Fibroblast of peridontal ligament (primary cell): ENCODE data around the gene MAP3K15.
"Not testable (repeated sequence)": the region's sequence is repeated elsewhere in the genome, so short reads cannot be mapped to it uniquely, and the experiment has no call there.

Experiments
- DNase-seq: peaks from one replicate; pipeline ENCODE4 v3.0.0-alpha.2; 2010; ENCODE audit errors: extremely low read depth

MAP3K15 gene

DNA sequence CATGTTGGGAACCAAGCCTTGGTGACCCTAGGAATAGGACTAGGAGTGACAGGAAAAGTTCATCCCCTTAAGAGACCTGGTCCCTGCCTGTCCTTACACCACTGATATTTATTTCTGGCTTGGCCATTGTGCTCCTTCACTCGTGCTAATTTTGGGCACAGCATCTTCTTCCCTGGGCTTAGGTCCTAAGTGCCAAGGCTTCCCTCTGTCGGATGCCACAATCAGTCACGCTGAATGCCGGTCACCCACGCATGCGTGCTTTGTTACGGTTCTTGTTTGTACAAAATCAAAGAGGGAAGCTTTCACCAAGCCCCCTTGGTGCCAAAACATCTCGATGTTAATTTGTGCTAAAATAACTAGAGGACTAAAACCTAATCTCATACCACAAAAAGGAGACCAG is 17.4 kb upstream of the MAP3K15 start:
- DNase-seq = no peak

DNA sequence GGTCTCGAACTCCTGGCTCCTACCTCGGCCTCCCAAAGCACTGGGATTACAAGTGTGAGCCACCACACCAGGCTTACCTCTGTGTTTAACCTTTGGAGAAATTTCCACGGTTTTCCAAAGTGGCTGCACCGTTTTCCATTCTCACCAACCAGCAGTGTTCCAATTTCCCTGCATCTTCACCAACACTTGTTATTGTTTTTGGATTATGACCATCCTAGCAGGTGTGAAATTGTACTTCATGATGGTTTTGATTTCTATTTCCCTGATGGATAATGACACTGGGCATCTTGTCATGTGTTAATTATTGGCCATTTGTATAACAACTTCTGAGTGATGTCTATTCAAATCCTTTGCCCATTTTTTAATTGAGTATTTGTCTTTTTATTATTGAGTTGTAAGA is 2.7 kb upstream of the MAP3K15 start:
- DNase-seq = no peak

DNA sequence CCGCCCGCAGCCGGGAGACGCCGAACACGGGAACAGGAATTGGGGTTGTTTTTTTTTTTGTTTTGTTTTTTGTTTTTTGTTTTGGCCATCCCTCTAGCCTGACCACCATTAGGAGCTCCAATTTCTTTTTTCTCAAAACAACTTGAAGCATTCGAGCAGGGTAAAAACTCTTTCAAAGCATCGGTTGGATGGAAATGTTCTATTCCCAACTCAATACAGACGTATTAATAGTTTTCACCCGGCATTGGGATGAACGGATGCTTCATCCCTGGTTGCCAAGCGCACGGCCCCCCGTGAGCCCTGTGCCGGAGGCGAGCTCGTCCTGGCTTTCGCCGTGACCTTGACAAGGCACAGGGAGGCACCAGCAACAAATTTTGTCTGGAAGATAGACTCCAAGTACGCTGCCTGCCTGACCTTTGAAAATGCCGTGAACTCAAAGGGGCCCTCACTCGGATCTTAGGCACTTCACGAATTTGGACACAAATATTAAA is 352 bp upstream of the MAP3K15 start:
- DNase-seq = no peak

DNA sequence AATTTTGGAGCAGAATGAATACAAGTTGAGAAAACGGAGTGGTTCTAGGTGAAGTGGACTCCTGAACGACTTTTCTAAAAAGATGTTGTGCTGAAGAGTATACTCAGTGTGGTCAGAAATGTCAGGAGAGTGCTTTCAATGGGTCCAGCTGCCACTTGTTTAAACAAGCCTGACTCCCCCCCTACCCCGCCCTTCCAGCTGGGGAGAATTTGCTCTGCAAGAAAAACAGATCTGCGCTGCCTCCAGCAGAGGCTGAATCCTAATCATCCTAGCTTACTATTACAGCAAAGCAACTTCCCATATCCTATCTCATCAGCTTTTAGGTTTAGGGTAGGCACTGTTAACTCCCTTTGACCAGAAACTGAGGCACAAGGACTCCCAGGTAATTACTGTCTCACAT is 1.9 kb downstream of the MAP3K15 start:
- DNase-seq = no peak

DNA sequence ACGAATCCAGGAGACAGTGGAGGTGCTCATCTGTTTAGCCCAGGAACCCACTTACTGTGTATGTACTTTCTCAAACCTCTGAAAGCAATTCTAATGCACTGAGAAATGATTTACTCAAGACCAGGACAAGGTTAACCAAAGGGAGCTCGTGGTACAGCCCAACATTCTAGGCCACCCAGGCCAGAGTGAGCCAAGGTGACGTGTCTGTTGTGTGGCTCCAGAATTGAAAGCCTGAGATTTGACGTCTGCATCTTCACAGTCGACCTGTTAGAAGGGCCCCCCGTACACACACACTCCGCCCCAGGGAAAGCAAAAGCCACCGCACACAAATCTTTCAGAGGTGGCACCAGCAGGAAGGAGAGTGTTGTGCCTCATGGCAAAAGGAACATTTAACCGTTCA is 2.3 kb downstream of the MAP3K15 start:
- no peak for DNase-seq

DNA sequence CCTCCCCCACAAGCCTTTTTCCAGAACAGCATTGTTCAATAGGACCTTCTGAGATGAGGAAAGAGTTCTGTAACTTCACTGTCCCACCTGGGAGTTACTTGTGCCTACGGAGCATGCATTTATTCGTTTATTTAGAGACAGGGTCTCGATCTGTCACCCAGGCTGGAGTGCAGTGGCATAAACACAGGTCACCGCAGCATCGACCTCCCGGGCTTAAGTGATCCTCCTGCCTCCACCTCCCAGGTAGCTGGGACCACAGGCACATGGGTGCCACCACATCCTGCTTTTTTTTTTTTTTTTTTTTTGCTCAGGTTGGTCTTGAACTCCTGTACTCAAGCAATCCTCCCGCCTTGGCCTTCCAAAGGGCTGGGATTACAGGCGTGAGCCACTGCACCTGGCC is 2.9 kb downstream of the MAP3K15 start:
- no peak for DNase-seq

DNA sequence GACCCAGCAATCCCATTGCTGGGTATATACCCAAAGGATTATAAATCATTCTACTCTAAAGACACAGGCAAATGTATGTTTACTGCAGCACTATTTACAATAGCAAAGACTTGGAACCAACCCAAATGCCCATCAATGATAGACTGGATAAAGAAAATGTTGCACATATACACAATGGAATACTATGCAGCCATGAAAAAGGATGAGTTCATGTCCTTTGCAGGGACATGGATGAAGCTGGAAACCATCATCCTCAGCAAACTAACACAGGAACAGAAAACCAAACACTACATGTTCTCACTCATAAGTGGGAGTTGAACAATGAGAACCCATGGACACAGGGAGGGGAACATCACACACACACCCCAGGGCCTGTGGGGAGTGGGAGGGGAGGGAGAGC is 3.5 kb downstream of the MAP3K15 start:
- not testable (repeated sequence) for DNase-seq

DNA sequence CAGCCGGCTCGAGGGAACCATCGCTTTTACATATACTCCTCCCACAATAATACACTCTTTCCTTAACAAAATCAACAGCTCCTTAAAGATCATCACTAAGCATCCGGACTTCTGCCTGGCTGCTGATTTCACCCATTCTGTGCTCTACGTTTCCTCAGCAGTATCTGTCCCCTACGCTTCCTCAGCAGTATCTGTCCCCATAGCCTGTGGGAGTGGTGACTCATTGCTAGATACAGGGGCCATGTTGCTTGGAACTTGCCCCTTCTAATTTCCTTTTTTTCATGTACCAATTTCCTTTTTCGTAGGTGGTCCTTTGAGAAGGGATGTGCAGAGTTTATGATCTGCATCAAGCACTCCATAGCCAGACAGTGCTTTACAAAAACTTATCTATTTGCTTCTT is 18.6 kb downstream of the MAP3K15 start:
- DNase-seq = no peak

DNA sequence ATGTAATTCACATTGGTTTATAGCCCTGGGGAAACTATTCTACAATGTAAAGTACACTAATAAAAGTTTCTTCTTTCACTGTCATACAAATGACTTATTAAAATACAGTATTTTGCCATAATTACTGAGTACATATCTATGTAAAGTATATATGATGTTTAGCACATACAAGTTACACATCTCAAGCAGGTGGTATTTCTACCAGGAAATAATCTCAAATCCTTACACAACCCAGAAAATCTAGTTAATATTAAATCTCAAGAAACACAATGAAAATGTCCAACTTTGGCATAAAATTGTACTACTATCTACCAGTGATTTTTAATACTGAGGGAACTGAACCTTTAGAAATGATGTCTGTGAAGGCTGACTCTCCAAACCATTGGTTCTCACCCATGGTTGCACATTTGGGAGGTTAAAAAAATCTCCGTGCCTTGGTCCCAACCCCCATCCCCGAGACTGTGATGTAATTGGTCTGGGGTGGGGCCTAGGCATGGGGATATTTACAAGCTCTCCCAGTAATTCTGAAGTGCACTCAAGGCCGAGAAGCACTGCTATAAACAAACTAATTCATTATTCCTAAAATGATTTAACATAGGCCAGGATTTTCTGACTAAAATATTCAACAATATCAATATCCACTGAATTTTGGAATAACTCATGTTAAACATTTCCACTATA is 27.6 kb downstream of the MAP3K15 start:
- DNase-seq = no peak

DNA sequence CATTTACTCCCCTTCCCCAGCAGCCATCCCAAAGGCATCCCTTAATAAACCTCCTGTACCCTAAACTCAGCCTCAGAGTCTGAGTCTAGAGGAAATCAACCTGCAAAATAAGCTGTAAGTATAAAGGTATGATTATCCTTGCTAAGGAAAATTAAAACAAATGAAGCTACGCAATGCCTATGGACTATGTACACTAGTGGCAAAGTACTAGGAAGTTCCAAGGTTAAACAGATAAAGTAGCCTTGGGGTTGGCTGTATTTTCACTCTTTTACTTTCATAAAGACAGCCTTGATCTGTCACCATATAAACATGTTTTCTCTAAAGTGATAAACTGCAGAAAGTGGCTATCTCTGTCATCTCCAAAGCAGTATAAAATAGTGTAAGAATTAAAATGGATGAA is 35.9 kb downstream of the MAP3K15 start:
- DNase-seq = no peak

DNA sequence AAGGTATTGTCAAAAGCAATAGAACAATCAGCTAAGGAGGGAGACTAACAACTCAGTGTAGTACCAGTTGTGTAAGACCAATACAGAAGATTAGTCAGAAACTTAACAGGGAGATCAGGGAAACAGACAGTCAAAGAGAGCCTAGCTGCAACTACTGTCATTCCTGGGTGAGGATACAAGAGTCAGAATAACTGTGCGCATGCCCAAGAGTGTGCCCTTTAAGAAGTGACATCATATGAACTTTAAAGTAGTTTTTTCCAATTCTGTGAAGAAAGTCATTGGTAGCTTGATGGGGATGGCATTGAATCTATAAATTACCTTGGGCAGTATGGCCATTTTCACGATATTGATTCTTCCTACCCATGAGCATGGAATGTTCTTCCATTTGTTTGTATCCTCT is 46.9 kb downstream of the MAP3K15 start:
- DNase-seq = not testable (repeated sequence)

DNA sequence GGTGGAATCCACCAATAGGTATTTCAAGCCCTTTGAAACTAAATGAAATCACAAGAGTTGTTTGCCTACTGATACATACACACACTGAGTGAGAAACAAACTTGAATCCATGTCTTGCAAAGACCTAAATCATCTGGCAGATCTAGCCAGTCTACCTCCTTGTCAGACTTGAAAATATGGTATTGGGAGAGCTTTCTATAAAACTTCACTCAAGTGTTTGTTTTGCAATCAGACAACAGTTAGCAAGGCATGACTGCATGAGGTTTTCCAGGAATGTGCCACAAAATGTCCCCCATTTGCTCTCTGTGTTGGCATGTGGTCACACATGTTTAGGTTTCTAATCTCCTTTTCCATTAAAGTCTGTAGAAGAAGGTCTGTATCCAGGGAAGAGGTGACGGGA is 52.4 kb downstream of the MAP3K15 start:
- no peak for DNase-seq

DNA sequence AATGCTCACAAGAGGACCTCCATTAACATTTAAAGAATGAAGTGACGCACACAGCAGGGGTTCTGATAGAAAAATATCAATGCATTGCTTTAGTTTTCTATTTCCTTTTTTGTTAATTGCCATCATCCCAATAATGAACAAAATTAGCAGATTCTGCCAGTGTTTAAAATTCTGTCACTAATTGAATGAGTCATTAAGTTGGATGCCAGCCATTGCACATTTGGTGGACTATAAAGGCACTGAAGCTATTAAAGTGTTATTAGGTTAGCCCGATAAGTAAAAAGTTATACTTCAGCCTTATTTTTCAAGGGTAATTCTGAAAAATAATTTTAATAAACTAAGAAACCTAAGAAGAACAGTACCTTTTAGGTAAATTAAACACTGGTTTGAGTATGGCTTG is 53.1 kb downstream of the MAP3K15 start:
- no peak for DNase-seq

DNA sequence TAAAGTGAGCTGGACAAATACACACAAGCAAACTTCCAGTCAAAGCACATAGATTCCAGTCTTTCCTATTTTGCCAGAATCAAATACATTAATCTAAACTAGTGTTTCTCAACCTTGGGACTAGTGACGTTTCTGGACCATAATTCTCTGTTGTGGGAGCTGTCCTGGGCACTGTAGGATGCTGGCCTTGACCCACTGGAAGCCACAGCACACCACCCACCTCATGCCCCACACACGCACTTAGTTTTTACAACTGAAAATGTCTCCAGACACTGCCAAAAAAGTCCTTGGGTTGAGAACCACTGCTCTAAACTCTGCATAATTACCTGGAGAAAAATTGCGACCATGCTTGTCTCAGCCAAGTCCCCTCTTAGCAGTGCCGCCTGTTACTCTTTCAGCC is 57.6 kb downstream of the MAP3K15 start:
- no peak for DNase-seq

DNA sequence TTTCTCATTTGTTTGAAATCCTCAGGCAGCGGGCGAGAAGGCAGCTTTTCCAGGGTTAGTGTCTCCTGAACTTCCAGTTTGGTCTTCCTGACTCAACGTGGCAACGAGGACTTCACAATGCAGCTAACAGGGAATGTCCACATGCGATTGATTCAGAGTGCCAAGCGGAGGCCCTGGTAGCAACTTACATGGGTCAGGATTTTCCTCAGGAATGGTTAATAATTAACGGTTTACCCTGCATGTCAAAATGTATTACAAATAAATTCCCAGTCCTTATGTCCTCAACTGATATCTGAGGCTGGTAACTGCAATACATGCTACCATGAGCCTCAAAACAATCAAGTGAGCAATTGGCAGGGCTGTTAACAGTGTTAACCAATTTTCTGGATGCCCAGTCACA is 67.2 kb downstream of the MAP3K15 start:
- no peak for DNase-seq

DNA sequence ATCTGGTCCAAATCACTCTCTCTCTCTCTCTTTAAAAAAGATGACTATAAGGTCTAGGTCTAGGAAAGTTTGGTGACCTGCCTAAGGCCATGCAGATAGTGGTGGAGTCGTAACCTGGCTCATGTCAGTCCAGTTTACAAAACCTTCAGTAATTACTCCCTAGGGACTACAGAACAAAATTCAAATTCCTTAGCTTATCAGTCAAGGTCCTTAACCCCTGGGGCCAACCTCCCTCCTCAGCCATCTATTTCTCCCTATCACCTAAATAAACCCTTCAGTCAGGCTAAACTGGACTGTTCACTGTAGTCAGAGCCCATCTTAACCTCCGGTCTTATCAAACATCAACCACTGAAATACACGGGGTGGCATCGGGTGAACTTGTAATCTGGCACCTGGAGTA is 68.9 kb downstream of the MAP3K15 start:
- DNase-seq = no peak

DNA sequence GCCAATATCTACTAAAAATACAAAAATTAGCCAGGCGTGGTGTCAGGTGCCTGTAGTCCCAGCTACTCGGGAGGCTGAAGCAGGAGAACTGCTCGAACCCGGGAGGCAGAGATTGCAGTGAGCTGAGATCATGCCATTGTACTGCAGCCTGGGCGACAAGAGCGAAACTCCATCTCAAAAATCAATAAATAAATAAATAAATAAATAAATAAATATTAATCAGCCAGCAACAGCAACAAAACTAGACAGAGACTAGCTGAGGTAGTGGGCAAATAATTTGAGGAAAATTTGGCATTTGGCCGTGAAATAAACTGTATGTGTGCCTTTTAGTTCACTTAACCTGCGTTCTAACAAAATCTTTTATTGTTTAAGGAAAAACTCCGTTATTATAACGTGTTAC is 69.5 kb downstream of the MAP3K15 start:
- not testable (repeated sequence) for DNase-seq

DNA sequence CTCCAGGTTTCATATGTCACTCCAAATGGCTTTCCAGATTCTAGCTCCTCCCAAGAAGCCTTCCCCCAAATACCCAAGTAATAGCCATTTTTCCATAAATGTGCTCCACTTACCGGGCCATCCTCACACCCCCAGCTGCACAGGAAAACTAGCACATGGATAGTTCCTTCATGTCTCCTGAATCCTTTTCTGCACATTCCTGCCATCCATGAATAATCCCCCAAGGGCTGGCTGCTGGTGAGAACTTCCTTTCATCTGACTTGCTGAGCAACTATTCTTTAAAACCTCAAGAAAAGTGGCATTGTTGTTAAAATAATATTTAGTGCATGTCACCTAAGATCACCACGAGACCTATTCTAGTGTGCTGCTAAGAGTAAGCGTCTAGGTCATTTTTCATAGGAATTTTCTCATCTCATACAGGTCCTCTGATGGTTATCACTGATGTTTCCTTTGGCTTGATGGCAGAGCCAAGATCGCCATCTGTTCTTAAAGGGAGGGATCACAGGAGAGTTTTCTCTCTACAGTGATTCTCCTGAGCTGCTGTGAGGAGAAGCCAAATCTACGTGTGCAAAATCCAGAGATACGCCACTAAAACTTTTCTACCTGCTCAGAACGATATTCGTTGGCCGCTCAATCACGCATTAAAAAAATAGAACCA is 71.3 kb downstream of the MAP3K15 start:
- no peak for DNase-seq

DNA sequence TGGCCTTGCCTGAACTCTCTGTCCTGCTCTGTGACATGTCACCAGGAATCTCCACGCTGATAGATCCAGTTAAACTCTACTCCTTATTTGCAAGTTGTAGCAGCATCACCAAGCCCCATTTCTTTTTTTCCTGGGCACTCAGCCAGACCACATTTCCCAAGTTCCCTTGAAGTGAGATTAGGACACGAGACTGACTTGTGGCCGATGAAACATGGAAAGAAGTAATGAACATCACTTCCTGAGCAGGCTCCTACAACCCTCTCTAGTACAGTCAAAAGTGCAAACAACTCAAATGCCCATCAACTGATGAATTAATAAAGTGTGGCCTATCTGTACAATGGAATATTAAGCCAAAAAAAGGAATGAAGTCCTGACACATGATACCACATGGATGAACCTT is 74.6 kb downstream of the MAP3K15 start:
- peak; percentile 16 for DNase-seq

DNA sequence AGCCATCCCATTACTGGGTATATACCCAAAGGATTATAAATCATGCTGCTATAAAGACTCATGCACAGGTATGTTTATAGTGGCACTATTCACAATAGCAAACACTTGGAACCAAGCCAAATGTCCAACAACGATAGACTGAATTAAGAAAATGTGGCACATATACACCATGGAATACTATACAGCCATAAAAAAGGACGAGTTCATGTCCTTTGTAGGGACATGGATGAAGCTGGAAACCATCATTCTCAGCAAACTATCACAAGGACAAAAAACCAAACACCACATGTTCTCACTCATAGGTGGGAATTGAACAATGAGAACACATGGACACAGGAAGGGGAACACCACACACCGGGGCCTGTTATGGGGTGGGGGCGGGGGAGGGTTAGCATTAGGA is 92.6 kb downstream of the MAP3K15 start:
- DNase-seq = not testable (repeated sequence)

DNA sequence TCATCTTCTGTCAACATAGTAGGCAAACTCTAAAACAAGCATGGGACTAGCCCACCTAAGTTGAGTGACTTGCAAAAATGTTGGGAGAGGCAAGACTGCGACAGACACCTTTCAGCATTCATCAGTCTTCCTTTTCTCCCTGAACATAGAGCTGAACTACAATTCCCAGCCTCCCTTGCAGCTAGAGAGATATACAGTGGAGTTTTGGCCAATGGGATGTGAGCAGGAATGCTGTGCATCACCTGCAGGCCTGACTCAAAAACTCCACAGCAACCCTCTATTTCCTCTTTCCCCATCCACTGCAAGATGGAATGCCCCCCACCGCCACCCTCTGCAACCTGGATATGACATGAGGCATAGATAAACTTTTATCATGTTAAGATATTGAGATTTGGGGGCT is 105.0 kb downstream of the MAP3K15 start:
- no peak for DNase-seq

DNA sequence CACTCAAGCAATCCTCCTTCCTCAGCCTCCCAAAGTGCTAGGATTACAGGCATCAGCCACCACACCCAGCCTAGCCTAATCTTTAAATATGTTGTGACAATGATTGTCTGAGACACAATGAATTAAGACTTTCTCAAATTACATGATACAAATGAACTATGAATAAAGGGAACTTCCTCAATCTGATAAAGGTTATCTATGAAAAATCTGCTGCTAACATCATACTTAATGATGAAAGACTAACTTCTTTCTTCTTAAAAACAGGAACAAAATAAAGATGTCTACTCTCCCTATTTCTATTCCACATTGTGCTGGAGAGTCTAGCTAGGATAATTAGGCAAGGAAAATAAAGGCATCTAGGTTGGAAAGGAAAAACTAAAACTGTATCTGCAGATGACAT is 111.6 kb downstream of the MAP3K15 start:
- no peak for DNase-seq

DNA sequence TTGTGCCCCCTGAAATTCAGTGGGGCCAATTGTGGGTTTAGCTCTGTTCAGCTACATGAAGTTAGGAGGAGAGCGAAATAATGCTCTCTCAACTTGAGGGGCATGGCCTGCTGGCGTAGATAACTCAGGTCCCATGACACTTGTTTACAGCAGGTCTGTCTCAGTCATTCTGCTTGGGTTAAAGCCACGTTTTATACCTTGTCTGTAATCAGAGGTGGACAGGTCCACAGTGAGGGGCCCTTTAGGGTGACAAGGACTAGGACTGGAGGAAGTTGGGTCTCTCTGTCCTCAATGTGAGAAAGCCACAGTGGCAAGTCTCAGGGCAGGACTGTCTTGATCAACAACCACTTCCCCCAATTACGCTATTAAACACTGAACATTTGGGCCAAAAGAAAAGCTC is 122.6 kb downstream of the MAP3K15 start:
- no peak for DNase-seq

DNA sequence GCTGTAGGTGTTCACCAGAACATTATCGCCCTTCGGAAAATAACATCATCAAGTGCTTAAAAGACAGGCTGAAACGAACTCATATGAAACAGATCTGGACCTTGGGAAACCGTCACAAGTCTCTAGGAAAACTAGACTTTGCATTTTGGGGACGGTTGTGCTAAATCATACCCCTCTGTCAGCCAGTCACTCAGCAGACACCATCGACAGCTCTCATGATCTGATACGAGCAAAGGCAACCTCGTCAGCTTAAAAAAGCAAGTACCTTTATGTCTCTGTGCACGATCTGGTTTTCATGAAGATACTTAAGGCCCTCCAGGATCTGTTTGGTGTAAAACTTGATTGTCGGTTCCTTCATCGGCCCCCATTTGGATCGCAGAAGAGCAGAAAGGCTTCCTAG is 123.2 kb downstream of the MAP3K15 start:
- no peak for DNase-seq
